Stimulated activated CD8-positive, alpha-beta memory T cell treated with anti-CD3 and anti-CD28 coated beads, Interleukin-7, amount 100 ng/mL, for 1 hour (primary cell): ENCODE data around the gene CCDC200.
"Not testable (repeated sequence)": the region's sequence is repeated elsewhere in the genome, so short reads cannot be mapped to it uniquely, and the experiment has no call there.

Experiments used
- DNase-seq, 2 donors: peaks; one replicate each; pipeline ENCODE4 v3.0.0-alpha.2; 2020; ENCODE audit warnings: low read depth in 2 of 2

CCDC200 gene

GRCh38 chr17:43216369-43216761 is 12.1 kb downstream of the CCDC200 start:
- no peak for DNase-seq

DNA sequence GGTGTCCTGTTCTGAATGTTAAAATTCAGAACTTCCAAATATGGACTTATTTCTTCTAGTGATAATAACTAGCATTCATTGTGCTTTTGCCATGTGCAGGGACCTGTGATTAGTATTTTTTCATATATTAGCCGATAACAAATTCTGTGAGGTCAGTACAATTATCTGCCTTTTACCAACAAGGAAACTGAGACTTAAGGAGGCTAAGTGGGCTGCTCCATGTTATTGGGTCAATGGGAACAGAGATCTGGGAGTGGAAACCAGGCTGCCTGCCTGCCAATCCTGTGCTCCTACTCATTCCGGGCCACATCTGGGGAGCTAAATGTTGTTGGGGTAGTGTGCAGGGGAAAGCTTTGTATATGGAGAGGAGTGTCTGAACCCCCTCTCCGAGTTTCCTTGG is 13.1 kb downstream of the CCDC200 start:
- no peak for DNase-seq

DNA sequence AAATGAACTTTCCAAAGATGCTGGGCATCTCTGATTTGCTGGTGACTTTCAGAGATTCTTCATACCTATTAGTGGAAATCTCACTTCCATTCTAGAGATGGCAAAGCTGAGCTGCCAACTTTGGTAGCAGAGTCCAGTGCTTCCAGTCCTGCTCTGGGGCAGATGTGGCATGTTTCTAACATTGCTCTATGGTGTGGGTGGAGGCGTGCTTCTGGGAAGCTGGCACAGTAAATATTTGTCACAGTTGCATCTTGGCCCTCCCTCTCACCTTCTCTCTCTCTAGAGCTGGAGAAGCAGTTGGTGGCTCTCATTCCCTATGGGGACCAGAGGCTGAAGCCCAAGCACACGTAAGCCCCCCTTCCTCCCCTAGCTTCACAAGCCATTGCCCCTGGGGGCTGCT is 14.9 kb downstream of the CCDC200 start:
- no peak for DNase-seq

DNA sequence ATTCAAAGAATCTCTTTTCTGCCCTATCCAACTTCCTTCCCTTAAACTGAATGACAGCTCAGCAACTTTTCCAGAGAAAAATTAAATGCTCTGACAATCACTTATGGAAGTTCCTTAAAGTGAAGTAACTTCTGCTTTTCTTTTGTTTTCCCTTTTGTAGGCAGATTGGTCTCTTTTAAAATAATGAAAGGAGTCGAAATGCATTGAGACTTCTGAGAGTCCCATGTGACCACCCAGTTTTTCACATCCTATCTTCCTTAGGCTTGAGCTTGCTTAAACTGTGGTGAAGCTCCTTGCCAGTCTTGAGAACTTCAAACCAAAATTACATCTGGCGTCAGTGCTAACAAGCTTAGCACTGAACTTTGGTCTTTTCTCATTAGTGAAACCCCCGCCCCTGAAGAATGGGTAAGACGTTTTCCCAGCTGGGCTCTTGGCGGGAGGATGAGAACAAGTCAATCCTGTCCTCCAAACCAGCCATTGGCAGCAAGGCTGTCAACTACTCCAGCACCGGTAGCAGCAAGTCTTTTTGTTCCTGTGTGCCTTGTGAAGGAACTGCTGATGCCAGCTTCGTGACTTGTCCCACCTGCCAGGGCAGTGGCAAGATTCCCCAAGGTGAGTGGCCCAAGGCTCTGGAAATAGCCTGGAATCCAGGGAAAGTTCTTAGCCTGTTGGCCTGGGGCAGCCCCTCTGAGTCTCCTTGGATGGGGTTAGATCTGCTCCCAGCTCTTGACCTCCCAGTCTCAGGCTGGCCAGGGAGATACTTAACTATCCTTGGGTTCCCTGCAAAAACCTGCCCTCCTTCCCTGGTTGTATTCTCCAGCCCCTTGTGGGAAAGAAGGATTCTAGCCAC is 15.6 kb downstream of the CCDC200 start:
- no peak for DNase-seq

- peak; percentile 42 to 48 for DNase-seq
Observed at GRCh38 chr17:43211480-43212402, 16.7 kb downstream of the CCDC200 start, which contains the start of gene TMEM106A. TMEM106A (plus strand) TSS chr17:43211875; CDS start chr17:43213042, 1,167 bp downstream.

- no peak for DNase-seq
Observed at GRCh38 chr17:43211123-43211479, 17.3 kb downstream of the CCDC200 start.

DNA sequence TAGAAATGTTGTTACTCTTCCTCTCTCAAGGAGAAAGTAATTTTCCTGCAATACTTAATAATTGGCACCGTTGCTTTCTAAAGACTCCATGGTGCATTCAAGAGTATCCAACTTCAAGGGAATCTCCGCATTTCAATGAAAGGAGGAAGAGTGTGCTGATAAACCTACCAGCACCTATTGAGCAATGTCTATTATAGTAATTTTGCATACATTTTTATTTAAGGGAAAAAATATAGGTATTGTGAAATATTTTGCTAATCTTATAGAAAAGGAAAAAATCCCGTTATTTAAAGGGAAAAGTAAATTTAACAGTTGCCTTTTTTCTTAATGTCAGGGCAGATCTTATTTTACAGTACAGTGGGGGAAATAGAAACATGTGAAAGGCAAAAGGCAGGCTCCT is 17.8 kb downstream of the CCDC200 start:
- no peak for DNase-seq

DNA sequence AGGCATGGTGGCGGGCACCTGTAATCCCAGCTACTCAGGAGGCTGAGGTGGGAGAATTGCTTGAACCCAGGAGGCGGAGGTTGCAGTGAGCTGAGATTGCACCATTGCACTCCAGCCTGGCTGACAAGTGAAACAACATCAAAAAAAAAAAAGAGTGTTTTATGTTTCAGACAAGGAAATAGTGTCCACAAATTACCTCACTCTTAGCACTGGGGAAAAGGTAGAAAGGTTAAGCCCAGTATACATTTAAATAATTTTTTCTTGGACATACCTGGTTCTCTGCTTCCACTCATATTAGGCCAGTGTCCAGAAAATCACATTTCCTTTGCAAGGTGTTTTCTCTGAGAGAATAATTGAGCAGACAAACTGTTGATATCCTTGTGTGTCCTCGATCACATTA is 25.4 kb downstream of the CCDC200 start:
- DNase-seq = not testable (repeated sequence)

- DNase-seq = no peak
Observed at GRCh38 chr17:43200127-43200526, 28.3 kb downstream of the CCDC200 start.

GRCh38 chr17:43199633-43200032 is 28.8 kb downstream of the CCDC200 start:
- no peak for DNase-seq

GRCh38 chr17:43193251-43193650 is 35.2 kb downstream of the CCDC200 start:
- DNase-seq = no peak

DNA sequence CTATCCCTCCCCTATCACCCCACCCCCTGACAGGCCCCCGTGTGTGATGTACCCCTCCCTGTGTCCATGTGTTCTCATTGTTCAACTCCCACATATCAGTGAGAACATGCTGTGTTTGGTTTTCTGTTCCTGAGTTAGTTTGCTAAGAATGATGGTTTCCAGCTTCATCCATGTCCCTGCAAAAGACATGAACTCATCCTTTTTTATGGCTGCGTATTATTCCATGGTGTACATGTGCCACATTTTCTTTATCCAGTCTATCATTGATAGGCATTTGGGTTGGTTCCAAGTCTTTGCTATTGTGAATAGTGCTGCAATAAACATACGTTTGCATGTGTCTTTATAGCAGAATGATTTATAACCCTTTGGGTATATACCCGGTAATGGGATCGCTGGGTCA is 41.8 kb downstream of the CCDC200 start:
- DNase-seq = not testable (repeated sequence)

- no peak for DNase-seq
Observed at GRCh38 chr17:43183921-43184320, 44.5 kb downstream of the CCDC200 start.

GRCh38 chr17:43176119-43176570 is 52.3 kb downstream of the CCDC200 start:
- no peak for DNase-seq

DNA sequence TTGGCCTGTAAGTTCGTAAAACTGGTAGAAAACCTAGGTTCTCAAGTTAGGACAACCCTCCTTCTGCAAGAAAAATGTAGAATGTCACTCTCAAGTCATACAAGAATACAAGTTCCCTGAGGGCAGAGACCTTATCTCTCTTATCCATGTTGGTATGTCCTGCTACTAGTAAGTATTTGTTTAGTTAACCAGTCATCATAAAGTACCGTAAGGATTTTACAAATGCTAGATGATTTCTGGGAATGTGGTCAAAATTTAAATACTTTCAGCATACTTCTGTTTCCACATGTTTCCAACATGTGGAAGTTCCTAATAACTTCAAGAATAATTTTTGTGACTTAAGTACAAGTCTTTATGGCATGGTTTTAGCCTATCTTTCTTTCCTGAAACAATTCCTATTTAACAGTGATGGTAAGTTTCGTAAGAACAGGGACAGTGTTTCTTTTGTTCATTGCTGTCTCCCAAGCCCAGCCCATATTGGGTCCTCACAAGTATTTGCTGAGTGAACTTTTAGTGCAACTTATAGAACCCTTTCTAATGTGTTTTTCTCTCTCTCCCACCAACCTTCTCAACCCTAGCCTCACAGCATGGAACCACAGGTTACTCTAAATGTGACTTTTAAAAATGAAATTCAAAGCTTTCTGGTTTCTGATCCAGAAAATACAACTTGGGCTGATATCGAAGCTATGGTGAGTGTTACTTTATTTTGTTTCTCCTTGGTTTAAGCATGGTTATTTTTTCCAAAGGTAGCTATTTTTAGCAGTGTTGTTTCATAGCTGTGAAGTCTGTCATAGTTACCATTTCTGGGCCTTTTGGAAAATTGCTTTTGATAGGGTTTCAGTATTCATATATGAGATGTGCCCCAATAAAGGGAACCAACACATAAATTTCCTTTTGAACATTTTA is 53.0 kb downstream of the CCDC200 start:
- DNase-seq = no peak

DNA sequence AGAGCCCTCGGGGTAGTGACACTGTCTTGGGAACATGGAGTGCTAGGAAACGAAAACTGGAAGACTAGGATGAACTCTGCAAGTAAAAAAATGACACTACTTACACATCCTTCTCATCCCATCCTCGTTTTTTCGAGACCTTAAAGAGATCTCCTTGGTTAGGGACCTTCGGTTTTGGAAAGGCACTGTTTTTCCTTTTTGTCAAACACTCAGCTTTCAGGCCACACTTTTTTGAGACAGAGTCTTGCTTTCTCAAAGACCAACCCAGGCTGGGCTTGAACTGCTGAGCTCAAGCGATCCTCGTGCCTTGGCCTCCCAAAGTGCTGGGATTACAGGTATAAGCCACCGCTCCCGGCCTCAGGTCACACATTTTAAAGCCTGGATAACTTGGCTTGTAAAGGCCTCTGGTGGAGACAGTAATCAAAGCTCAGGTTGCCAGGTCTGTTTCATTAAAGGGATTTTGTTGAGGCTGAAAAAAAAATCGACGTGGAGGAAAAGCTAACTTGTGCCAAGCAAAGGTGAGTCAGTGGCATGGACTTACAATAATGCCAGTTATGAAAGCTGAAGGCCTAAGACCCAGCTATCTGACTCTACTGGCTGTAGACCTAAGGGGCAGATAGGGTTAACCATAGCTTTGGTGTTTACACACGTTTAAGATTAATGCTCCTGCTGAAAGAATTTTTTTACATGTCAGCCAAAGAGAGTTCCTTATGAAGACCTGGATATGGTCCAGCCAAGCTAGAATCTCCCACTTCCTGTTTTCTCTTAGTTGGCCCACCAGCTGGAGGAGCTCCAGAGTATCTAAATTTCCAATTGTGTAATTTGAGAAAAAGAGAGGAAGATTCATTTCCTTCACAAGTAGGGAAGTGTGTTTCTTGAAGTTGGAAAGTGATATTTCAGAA is 56.6 kb downstream of the CCDC200 start:
- no peak for DNase-seq
